ENCODE results near the gene HHIPL2. TPM values are rescaled to one million over a fixed set of nuclear protein-coding genes. Genes with fewer than 3 reads are reported as not detected.

HHIPL2 gene
- 1.8 TPM for polyA plus RNA-seq (ENCODE audit: insufficient read length)
- long read RNA-seq, donor 1: 0 reads
- long read RNA-seq, donor 2: 0 reads
- long read RNA-seq, donor 3: 0 reads
- long read RNA-seq, donor 4: 0 reads
- long read RNA-seq, donor 5: 0 reads
- long read RNA-seq, donor 6: 0 reads
- long read RNA-seq, donor 7: 0 reads
- long read RNA-seq, donor 8: 0 reads

GRCh38 chr1:222547944-222548671 lies at the start of gene HHIPL2:
Gene HHIPL2, minus strand, starts transcription at chr1:222548104. Its CDS starts 60 bp downstream, at chr1:222548044.
- DNase-seq: no peak

- DNase-seq: no peak
These were observed 48.8 kb upstream of the HHIPL2 start for GRCh38 chr1:222596696-222597095.

GRCh38 chr1:222594789-222595188 lies 46.9 kb upstream of the HHIPL2 start:
- no peak for DNase-seq

- DNase-seq: no peak
These were observed 44.3 kb upstream of the HHIPL2 start for GRCh38 chr1:222592171-222592570.

GRCh38 chr1:222589462-222590302 lies 41.8 kb upstream of the HHIPL2 start, which contains the start of gene TAF1A:
Gene TAF1A, minus strand, starts transcription at chr1:222589933.
- DNase-seq: peak; percentile 88

GRCh38 chr1:222588135-222588534 lies 40.2 kb upstream of the HHIPL2 start:
- no peak for DNase-seq

- DNase-seq: no peak
These were observed 38.9 kb upstream of the HHIPL2 start for GRCh38 chr1:222586842-222587241.

GRCh38 chr1:222583079-222583478 lies 35.2 kb upstream of the HHIPL2 start:
- no peak for DNase-seq

GRCh38 chr1:222582099-222582774 lies 34.3 kb upstream of the HHIPL2 start:
- DNase-seq: no peak

- no peak for DNase-seq
These were observed 31.4 kb upstream of the HHIPL2 start for GRCh38 chr1:222579316-222579715.

GRCh38 chr1:222570837-222571236 lies 22.9 kb upstream of the HHIPL2 start:
- no peak for DNase-seq

GRCh38 chr1:222561656-222562055 lies 13.8 kb upstream of the HHIPL2 start:
- no peak for DNase-seq

- DNase-seq: no peak
These were observed 9.7 kb upstream of the HHIPL2 start for GRCh38 chr1:222557574-222557973.

- DNase-seq: no peak
These were observed 9.2 kb upstream of the HHIPL2 start for GRCh38 chr1:222557148-222557547.

GRCh38 chr1:222555992-222556615 lies 8.2 kb upstream of the HHIPL2 start:
- DNase-seq: no peak

GRCh38 chr1:222554177-222554576 lies 6.3 kb upstream of the HHIPL2 start:
- no peak for DNase-seq

GRCh38 chr1:222552882-222553281 lies 5.0 kb upstream of the HHIPL2 start:
- DNase-seq: no peak

GRCh38 chr1:222547260-222547614 lies 667 bp downstream of the HHIPL2 start:
- DNase-seq: no peak

- peak; percentile 40 for DNase-seq
These were observed 1.2 kb downstream of the HHIPL2 start for GRCh38 chr1:222546548-222547259.

GRCh38 chr1:222546091-222546490 lies 1.8 kb downstream of the HHIPL2 start:
- no peak for DNase-seq

GRCh38 chr1:222543817-222544216 lies 4.1 kb downstream of the HHIPL2 start:
- DNase-seq: no peak

Measured in left kidney (tissue), 8 donors.